ENCODE data around the gene AGPS. TPM values are rescaled to one million over a fixed set of nuclear protein-coding genes. Genes with fewer than 3 reads are reported as not detected.
A peak's percentile ranks its signal among the peaks of the same experiment; 100 is the strongest.

The AGPS gene
- total and polyA plus RNA-seq, 8 donors = 25.0 to 50.2 (median 30.1) TPM

GRCh38 chr2:177383935-177384334, 8.6 kb upstream of the AGPS start:
- Histone ChIP-seq H3K4me1 (no peaks in the 10 kb centered on the region), H3K27me3 (no peaks in the 10 kb centered on the region), H3K36me3 (peaks cover 0 to 4% of the 10 kb centered on the region in 2 donors), H3K9me3 (no peaks in the 10 kb centered on the region), H3K4me3 (no peak overlapping the region), H3K27ac (no peak overlapping the region)
- ATAC-seq (no peak), DNase-seq (no peak)
- intact Hi-C loops (cut with DNase I) = no loop called here
- TF ChIP-seq CTCF (IDR thresholded peaks at IDR 0.05) = no peak

GRCh38 chr2:177385151-177385550, 7.4 kb upstream of the AGPS start:
- H3K9me3 ChIP-seq = no peaks in the 10 kb centered on the region
- intact Hi-C loops (cut with DNase I) = no loop called here
- DNase-seq = peak in 1 of 4 donors; percentile 10
- no peaks in the 10 kb centered on the region for H3K27me3 ChIP-seq
- no peaks in the 10 kb centered on the region for H3K4me1 ChIP-seq
- no peak overlapping the region for H3K4me3 ChIP-seq
- TF ChIP-seq CTCF (IDR thresholded peaks at IDR 0.05) = no peak
- no peak for ATAC-seq
- peaks cover 0 to 1% of the 10 kb centered on the region in 2 donors for H3K36me3 ChIP-seq
- H3K27ac ChIP-seq = no peak overlapping the region

GRCh38 chr2:177391822-177392372, 676 bp upstream of the AGPS start:
- H3K4me3 ChIP-seq = peak overlapping the region; percentile 87 to 93
- TF ChIP-seq CTCF (IDR thresholded peaks at IDR 0.05) = no peak
- H3K27ac ChIP-seq = peak overlapping the region in 1 of 2 donors; percentile 88

GRCh38 chr2:177393203-177393755, 706 bp downstream of the AGPS start:
- H3K4me1 ChIP-seq = peaks cover 6 to 60% of the 10 kb centered on the region in 2 donors
- peak overlapping the region; percentile 76 to 88 for H3K27ac ChIP-seq
- ATAC-seq (no peak), DNase-seq (no peak)
- peak overlapping the region; percentile 87 to 93 for H3K4me3 ChIP-seq
- no peak for TF ChIP-seq CTCF (IDR thresholded peaks at IDR 0.05)
- no peaks in the 10 kb centered on the region for H3K36me3 ChIP-seq
- H3K9me3 ChIP-seq = no peaks in the 10 kb centered on the region
- H3K27me3 ChIP-seq = no peaks in the 10 kb centered on the region
- intact Hi-C loops (cut with DNase I) = no loop called here

More at GRCh38 chr2:177391822-177392372, 676 bp upstream of the AGPS start:
- intact Hi-C loops (cut with DNase I) = no loop called here
- no peak for DNase-seq
- no peaks in the 10 kb centered on the region for H3K27me3 ChIP-seq
- no peaks in the 10 kb centered on the region for H3K9me3 ChIP-seq
- H3K4me1 ChIP-seq = peaks cover 6 to 47% of the 10 kb centered on the region in 2 donors
- no peak for ATAC-seq
- H3K36me3 ChIP-seq = no peaks in the 10 kb centered on the region

- H3K9me3 ChIP-seq = no peaks in the 10 kb centered on the region
- no peaks in the 10 kb centered on the region for H3K36me3 ChIP-seq
- no peak for DNase-seq
- intact Hi-C loops (cut with DNase I) = no loop called here
- H3K27ac ChIP-seq = peak overlapping the region in 1 of 2 donors; percentile 29
- peaks cover 6 to 66% of the 10 kb centered on the region in 2 donors for H3K4me1 ChIP-seq
- peak overlapping the region in 1 of 2 donors; percentile 87 for H3K4me3 ChIP-seq
- TF ChIP-seq CTCF (IDR thresholded peaks at IDR 0.05) = no peak
- ATAC-seq = no peak
- no peaks in the 10 kb centered on the region for H3K27me3 ChIP-seq
Observed at GRCh38 chr2:177393824-177394593, 1.4 kb downstream of the AGPS start.

All from left lung (tissue), 10 donors.